CD14-positive monocyte (primary cell): ENCODE data around the gene LAMA4. TPM values are rescaled to one million over a fixed set of nuclear protein-coding genes. Genes with fewer than 3 reads are reported as not detected.

ENCODE experiments used
- DNase-seq, 3 donors: peaks; one replicate each; pipeline ENCODE4 v3.0.0-alpha.2; 2011 to 2022
- H2AFZ ChIP-seq: 2 replicates; pipeline ENCODE4 v1.6.0; 2012; ENCODE audit warnings: mild to moderate bottlenecking, low read depth, low read length, inconsistent platforms; ENCODE audit not compliant: insufficient read depth, poor library complexity, severe bottlenecking
- H3K27ac ChIP-seq, 2 donors: 1 replicate in 1 of 2; 2 replicates in 1 of 2; pipeline ENCODE4 v1.5.1; 2012 to 2013; ENCODE audit warnings: low read length in 2 of 2, control low read depth in 1 of 2, inconsistent platforms in 1 of 2, low read depth in 1 of 2, mild to moderate bottlenecking in 1 of 2
- H3K27me3 ChIP-seq, 2 donors: one replicate each; pipeline versions ENCODE4 v1.6.0 to v1.6.1; 2011 to 2013; ENCODE audit warnings: low read length in 2 of 2; ENCODE audit not compliant: control insufficient read depth in 2 of 2, insufficient read depth in 2 of 2
- H3K36me3 ChIP-seq, 2 donors: replicated peaks in 1 of 2; 1 replicate in 1 of 2; 2 replicates in 1 of 2; pipeline versions ENCODE4 v1.5.1 to v1.6.1; 2012 to 2013; ENCODE audit warnings: low read length in 2 of 2, control low read depth in 1 of 2, inconsistent platforms in 1 of 2, mild to moderate bottlenecking in 1 of 2; ENCODE audit not compliant: insufficient read depth in 2 of 2, control insufficient read depth in 1 of 2
- H3K4me1 ChIP-seq, 2 donors: 1 replicate in 1 of 2; 2 replicates in 1 of 2; pipeline versions ENCODE4 v1.5.1 to v1.6.1; 2012 to 2013; ENCODE audit warnings: low read length in 2 of 2, control low read depth in 1 of 2, inconsistent platforms in 1 of 2, mild to moderate bottlenecking in 1 of 2, moderate library complexity in 1 of 2; ENCODE audit not compliant: insufficient read depth in 2 of 2, control insufficient read depth in 1 of 2
- H3K4me2 ChIP-seq: replicated peaks from 2 replicates; pipeline ENCODE3; 2012; ENCODE audit warnings: low read length, moderate library complexity, mild to moderate bottlenecking; ENCODE audit not compliant: poor library complexity, severe bottlenecking; ENCODE audit errors: extremely low read depth
- H3K4me3 ChIP-seq, 3 experiments: fragments of 200-600 bp in 1 of 3; sonication (generic) in 1 of 3; replicated peaks in 1 of 3; 1 replicate in 2 of 3; 2 replicates in 1 of 3; pipeline ENCODE4 v1.5.1; 2011 to 2013; ENCODE audit warnings: low read length in 3 of 3, mild to moderate bottlenecking in 3 of 3, control low read depth in 2 of 3, low read depth in 2 of 3, inconsistent platforms in 1 of 3, moderate library complexity in 1 of 3
- H3K79me2 ChIP-seq: 2 replicates; pipeline ENCODE4 v1.6.0; 2012; ENCODE audit warnings: mild to moderate bottlenecking, control low read depth, inconsistent platforms, low read length, moderate library complexity; ENCODE audit not compliant: insufficient read depth
- H3K9ac ChIP-seq: 2 replicates; pipeline ENCODE4 v1.6.0; 2017; ENCODE audit warnings: low read length, mild to moderate bottlenecking; ENCODE audit not compliant: insufficient read depth, poor library complexity, severe bottlenecking
- H3K9me3 ChIP-seq, 2 donors: replicated peaks in 1 of 2; 1 replicate in 1 of 2; 2 replicates in 1 of 2; pipeline versions ENCODE4 v1.5.1 to v1.6.1; 2012 to 2013; ENCODE audit warnings: low read length in 2 of 2, control low read depth in 1 of 2; ENCODE audit not compliant: control insufficient read depth in 1 of 2, insufficient read depth in 1 of 2
- H4K20me1 ChIP-seq: 2 replicates; pipeline ENCODE4 v1.6.0; 2012; ENCODE audit warnings: mild to moderate bottlenecking, low read length, control low read depth, moderate library complexity; ENCODE audit not compliant: insufficient read depth
- H3K27ac Mint-ChIP-seq, 7 donors: one replicate each; pipeline ENCODE4 v1.8.0; 2020; ENCODE audit warnings: mild to moderate bottlenecking in 7 of 7, mixed read lengths in 7 of 7, moderate library complexity in 6 of 7, inconsistent platforms in 2 of 7
- H3K27me3 Mint-ChIP-seq, 3 donors: one replicate each; pipeline ENCODE4 v1.8.0; 2021 to 2022; ENCODE audit warnings: low read depth in 3 of 3, mild to moderate bottlenecking in 3 of 3, mixed read lengths in 3 of 3, moderate library complexity in 3 of 3, inconsistent platforms in 1 of 3
- H3K36me3 Mint-ChIP-seq, 2 donors: one replicate each; pipeline ENCODE4 v1.8.0; 2020; ENCODE audit warnings: mixed read lengths in 2 of 2, inconsistent platforms in 1 of 2, mild to moderate bottlenecking in 1 of 2
- H3K4me1 Mint-ChIP-seq: one replicate; pipeline ENCODE4 v1.8.0; 2020; ENCODE audit warnings: mild to moderate bottlenecking, mixed read lengths
- H3K4me3 Mint-ChIP-seq, 2 donors: one replicate each; pipeline ENCODE4 v1.8.0; 2020; ENCODE audit warnings: mild to moderate bottlenecking in 2 of 2, mixed read lengths in 2 of 2, moderate library complexity in 1 of 2
- H3K9me3 Mint-ChIP-seq, 7 donors: one replicate each; pipeline ENCODE4 v1.8.0; 2020 to 2022; ENCODE audit warnings: mixed read lengths in 7 of 7, mild to moderate bottlenecking in 6 of 7, moderate library complexity in 6 of 7, inconsistent platforms in 2 of 7
- CTCF ChIP-seq: fragments of 200-600 bp; IDR thresholded peaks from one replicate; pipeline ENCODE4 v1.8.0; 2022; ENCODE audit warnings: antibody characterized with exemption, mild to moderate bottlenecking
- WGBS: methylation state at CpG from one replicate; pipeline ENCODE4 v1.1.5; 2013; ENCODE audit warnings: missing lambda C conversion rate; ENCODE audit not compliant: insufficient coverage; 5-methylcytosine and 5-hydroxymethylcytosine counted together
- intact Hi-C, 2 donors: fragments of 100-400 bp; cut with micrococcal nuclease; formaldehyde crosslinking; loops; one replicate each; pipeline versions ENCODE4 v1.15.0 to v1.15.1; 2023
- polyA plus RNA-seq, 3 donors: library from polyadenylated mRNA; depleted of rRNA in 1 of 3; unstranded in 2 of 3; stranded (reverse) in 1 of 3; fragments of 300-500 nt in 2 of 3; fragments of >200 nt in 1 of 3; fragmentation: Illumina TruSeq in 2 of 3; gene quantifications; 1 replicate in 2 of 3; 2 replicates in 1 of 3; pipeline ENCODE4 v1.2.3, GENCODE V29; 2012 to 2021

The LAMA4 gene
- polyA plus RNA-seq, 3 donors = not detected

GRCh38 chr6:112100561-112100960 is 153.8 kb downstream of the LAMA4 start:
- no peak for DNase-seq
- Histone ChIP-seq H3K36me3 (no peaks in the 10 kb centered on the region), H3K9me3 (no peaks in the 10 kb centered on the region), H4K20me1 (no peaks in the 10 kb centered on the region), H2AFZ (no peak overlapping the region), H3K4me2 (no peak overlapping the region), H3K9ac (no peak overlapping the region), H3K4me3 (no peak overlapping the region), H3K27me3 (no peaks in the 10 kb centered on the region), H3K79me2 (no peaks in the 10 kb centered on the region), H3K4me1 (no peaks in the 10 kb centered on the region), H3K27ac (no peak overlapping the region)
- Mint-ChIP-seq H3K27me3 (no peaks in the 10 kb centered on the region), H3K4me1 (no peaks in the 10 kb centered on the region), H3K36me3 (no peaks in the 10 kb centered on the region), H3K4me3 (no peak overlapping the region), H3K9me3 (peaks cover 0 to 4% (median 1%) of the 10 kb centered on the region in 7 donors), H3K27ac (no peak overlapping the region)
- intact Hi-C loops = no loop called here
- no peak for TF ChIP-seq CTCF
- no CpG with 5 or more reads among the region's 4 CpGs for WGBS

- Mint-ChIP-seq H3K36me3 (no peaks in the 10 kb centered on the region), H3K27me3 (no peaks in the 10 kb centered on the region), H3K9me3 (no peaks in the 10 kb centered on the region), H3K4me3 (no peak overlapping the region), H3K27ac (no peak overlapping the region), H3K4me1 (no peaks in the 10 kb centered on the region)
- no peak overlapping the region for H3K9ac ChIP-seq
- H3K4me3 ChIP-seq = no peak overlapping the region
- no peaks in the 10 kb centered on the region for H3K4me1 ChIP-seq
- no peaks in the 10 kb centered on the region for H3K36me3 ChIP-seq
- H3K27me3 ChIP-seq = no peaks in the 10 kb centered on the region
- H3K79me2 ChIP-seq = no peaks in the 10 kb centered on the region
- no peaks in the 10 kb centered on the region for H3K9me3 ChIP-seq
- WGBS = 100% methylated on average over 2 of the region's 2 CpGs
- H3K4me2 ChIP-seq = no peak overlapping the region
- H4K20me1 ChIP-seq = no peaks in the 10 kb centered on the region
- intact Hi-C loops = no loop called here
- no peak for TF ChIP-seq CTCF
- no peak for DNase-seq
- no peak overlapping the region for H3K27ac ChIP-seq
- no peak overlapping the region for H2AFZ ChIP-seq
Measured at GRCh38 chr6:112096901-112097300, 157.5 kb downstream of the LAMA4 start.
